D721Med (cell line): ENCODE data around the gene ASIC2.

Experiments used
- DNase-seq: peaks from one replicate; pipeline ENCODE4 v3.0.0; 2011; ENCODE audit warnings: low spot score; ENCODE audit not compliant: insufficient read length
- FAIRE-seq: peaks from 2 replicates; lab custom pipeline; 2011; peaks lifted over from hg19 to GRCh38; lab: Jason Lieb, UNC
- CTCF ChIP-seq: IDR thresholded peaks from 2 replicates; pipeline ENCODE4 v1.5.1; 2012; ENCODE audit warnings: mild to moderate bottlenecking, control low read depth; ENCODE audit not compliant: insufficient read depth; ENCODE audit errors: missing control alignments

The ASIC2 gene

GRCh38 chr17:33131620-33132019 lies 161.5 kb downstream of the ASIC2 start:
- no peak for TF ChIP-seq CTCF
- no peak for DNase-seq
- FAIRE-seq: no peak

GRCh38 chr17:33127706-33128105 lies 165.4 kb downstream of the ASIC2 start:
- no peak for TF ChIP-seq CTCF
- FAIRE-seq: no peak
- no peak for DNase-seq

DNA sequence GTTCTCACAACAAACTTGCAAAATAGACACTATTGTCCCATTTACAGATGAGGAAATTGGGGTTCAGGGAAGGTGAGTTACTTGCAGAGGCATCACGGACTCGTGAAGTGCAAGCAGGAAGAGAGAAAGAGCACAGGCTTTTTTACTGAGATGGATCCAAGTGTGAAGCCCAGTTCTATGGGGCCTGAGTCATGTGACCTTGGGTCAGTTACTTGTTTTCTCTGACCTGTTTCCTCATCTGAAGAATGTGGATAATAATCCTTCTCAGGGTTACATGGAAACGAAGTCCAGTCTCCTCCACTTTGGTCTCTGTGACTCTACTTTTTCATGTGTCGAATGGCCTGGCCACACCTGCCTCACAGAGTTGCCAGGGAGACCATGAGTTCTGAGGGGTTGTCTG lies 167.0 kb downstream of the ASIC2 start:
- no peak for FAIRE-seq
- DNase-seq: no peak

DNA sequence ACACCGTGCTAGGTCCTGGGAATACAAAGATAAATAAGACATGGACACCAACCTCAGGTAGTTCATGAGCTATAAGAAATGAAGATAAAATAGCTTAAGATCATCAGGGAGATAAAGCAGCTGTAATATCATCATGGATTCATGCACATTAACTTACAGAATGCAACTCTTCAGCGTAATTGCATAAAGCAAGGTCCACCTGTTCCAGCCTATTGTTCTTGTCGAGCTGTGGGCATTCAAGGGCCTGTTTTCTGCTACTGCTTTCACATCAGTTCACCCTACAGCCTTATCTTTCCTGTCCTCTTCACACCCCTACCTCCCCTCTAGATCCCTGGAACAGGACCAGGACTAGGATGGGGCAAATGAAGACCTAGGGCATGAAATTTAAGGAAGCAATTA lies 167.5 kb downstream of the ASIC2 start:
- DNase-seq: no peak
- FAIRE-seq: no peak
- TF ChIP-seq CTCF: no peak

More for the DNA sequence above, 167.0 kb downstream of the ASIC2 start:
- TF ChIP-seq CTCF: no peak

DNA sequence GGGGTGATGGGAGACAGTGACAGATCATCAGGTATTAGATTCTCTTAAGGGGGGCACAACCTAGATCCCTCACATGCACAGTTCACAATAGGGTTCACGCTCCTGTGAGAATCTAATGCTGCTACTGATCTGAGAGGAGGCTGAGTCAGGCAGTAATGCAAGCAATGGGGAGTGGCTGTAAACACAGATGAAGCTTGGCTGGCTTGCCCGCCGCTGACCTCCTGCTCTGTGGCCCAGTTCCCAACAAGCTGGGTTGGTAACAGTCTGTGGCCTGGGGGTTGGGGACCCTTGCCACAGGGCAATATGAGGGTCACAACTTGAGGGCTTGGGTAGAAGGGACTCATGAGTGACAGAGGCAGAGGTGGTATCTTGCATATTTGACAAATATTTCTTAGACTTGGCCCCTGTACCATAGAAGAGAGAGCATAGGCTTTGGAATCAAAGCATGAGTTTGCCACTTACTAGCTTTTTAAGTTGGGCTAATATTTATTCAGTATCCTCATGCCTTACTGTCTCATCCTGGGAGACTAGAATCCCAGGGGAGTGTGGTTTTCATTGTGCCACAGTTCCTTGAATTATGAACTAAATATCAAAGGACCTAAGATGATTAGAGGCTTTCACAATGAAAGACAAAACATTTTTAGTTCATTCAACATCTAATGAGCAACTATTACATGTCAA lies 168.1 kb downstream of the ASIC2 start:
- DNase-seq: no peak
- FAIRE-seq: no peak
- TF ChIP-seq CTCF: no peak

GRCh38 chr17:33124185-33124584 lies 168.9 kb downstream of the ASIC2 start:
- no peak for DNase-seq
- no peak for TF ChIP-seq CTCF
- no peak for FAIRE-seq

GRCh38 chr17:33121756-33122155 lies 171.3 kb downstream of the ASIC2 start:
- FAIRE-seq: no peak
- TF ChIP-seq CTCF: no peak
- no peak for DNase-seq
